ENCODE measurements around the gene PHKB.

GRCh38 chr16:47705266-47705665 is 244.1 kb downstream of the PHKB start:
- TF ChIP-seq EZH2 (IDR thresholded peaks at IDR 0.05; ENCODE audit: low read depth) (no peak), CTCF (conservative IDR thresholded peaks at IDR 0.05) (no peak)

All from PC-9 (cell line).